Measurements from ENCODE around the gene NDST1.

DNA sequence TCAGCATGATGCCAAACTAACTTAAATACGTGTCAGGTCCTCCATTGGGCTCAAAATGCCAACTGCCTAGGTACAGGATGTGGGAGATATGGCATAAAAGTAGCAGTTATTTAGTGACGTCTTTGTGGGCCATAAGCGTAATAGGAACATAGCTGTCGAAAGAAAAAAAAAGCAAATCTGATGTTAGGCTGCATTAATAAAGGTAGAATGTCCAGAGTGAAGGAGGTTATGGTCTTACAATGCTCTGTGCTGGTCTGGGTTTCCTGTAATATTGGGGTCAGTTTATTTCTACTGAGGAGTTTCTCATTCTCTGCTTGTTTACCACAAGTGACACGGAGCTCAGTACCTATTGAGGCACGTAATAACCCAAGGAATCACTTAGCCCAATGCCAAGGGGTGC lies 99.2 kb downstream of the NDST1 start:
- TF ChIP-seq, protein P1, sequence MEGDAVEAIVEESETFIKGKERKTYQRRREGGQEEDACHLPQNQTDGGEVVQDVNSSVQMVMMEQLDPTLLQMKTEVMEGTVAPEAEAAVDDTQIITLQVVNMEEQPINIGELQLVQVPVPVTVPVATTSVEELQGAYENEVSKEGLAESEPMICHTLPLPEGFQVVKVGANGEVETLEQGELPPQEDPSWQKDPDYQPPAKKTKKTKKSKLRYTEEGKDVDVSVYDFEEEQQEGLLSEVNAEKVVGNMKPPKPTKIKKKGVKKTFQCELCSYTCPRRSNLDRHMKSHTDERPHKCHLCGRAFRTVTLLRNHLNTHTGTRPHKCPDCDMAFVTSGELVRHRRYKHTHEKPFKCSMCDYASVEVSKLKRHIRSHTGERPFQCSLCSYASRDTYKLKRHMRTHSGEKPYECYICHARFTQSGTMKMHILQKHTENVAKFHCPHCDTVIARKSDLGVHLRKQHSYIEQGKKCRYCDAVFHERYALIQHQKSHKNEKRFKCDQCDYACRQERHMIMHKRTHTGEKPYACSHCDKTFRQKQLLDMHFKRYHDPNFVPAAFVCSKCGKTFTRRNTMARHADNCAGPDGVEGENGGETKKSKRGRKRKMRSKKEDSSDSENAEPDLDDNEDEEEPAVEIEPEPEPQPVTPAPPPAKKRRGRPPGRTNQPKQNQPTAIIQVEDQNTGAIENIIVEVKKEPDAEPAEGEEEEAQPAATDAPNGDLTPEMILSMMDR (IDR thresholded peaks at IDR 0.05; ENCODE audit: insufficient read depth, low read depth, low read length): no peak
- no peak for TF ChIP-seq EZH2 (IDR thresholded peaks at IDR 0.05; ENCODE audit: insufficient read depth, low read length)

Measured in astrocyte (in vitro differentiated cells and primary cell).